Activated CD4-positive, alpha-beta memory T cell treated with anti-CD3 and anti-CD28 coated beads for 36 hours (primary cell): ENCODE measurements around the gene GNAZ. TPM values are rescaled to one million over a fixed set of nuclear protein-coding genes. Genes with fewer than 3 reads are reported as not detected.

Experiments used
- CTCF ChIA-PET: fragments of 350-600 bp; sonication (Branson Sonifier 250); formaldehyde crosslinking; loops from one replicate; lab custom pipeline; 2021; ENCODE audit warnings: antibody characterized with exemption, inconsistent platforms; lab: Charles Lee
- POLR2A ChIA-PET: fragments of 350-600 bp; sonication (Branson Sonifier 250); formaldehyde crosslinking; loops from one replicate; lab custom pipeline; 2021; ENCODE audit warnings: antibody characterized with exemption; lab: Charles Lee
- DNase-seq: peaks from one replicate; pipeline ENCODE4 v3.0.0-alpha.2; 2020
- H3K27ac Mint-ChIP-seq: one replicate; pipeline ENCODE4 v1.8.0; 2021; ENCODE audit warnings: mixed read lengths
- H3K27me3 Mint-ChIP-seq: one replicate; pipeline ENCODE4 v1.8.0; 2021; ENCODE audit warnings: mixed read lengths
- H3K36me3 Mint-ChIP-seq: one replicate; pipeline ENCODE4 v1.8.0; 2021; ENCODE audit warnings: mixed read lengths
- H3K4me1 Mint-ChIP-seq: one replicate; pipeline ENCODE4 v1.8.0; 2021; ENCODE audit warnings: low read depth, mixed read lengths
- H3K4me3 Mint-ChIP-seq: one replicate; pipeline ENCODE4 v1.8.0; 2021; ENCODE audit warnings: mild to moderate bottlenecking, mixed read lengths
- H3K9me3 Mint-ChIP-seq: one replicate; pipeline ENCODE4 v1.8.0; 2021; ENCODE audit warnings: mixed read lengths
- intact Hi-C: fragments of 100-400 bp; cut with micrococcal nuclease; formaldehyde crosslinking; loops from one replicate; pipeline ENCODE4 v1.15.1; 2023
- total RNA-seq, 2 experiments: library from RNA; stranded (reverse); gene quantifications; one replicate each; pipeline ENCODE4 v1.2.3, GENCODE V29; 2021

The GNAZ gene
- total RNA-seq, 2 experiments from 2014 or later, result 1.6 to 2.2 TPM

- ChIA-PET POLR2A (no interaction called here), CTCF (interaction anchor here (1.1 to 1.9 kb wide), 5 partner anchors 9 to 384 kb away, joined by 3 to 13 read pairs (median 6); no protein-coding TSS in a partner anchor)
- peak overlapping the region; percentile 92 for H3K27ac Mint-ChIP-seq
- DNase-seq, result no peak
- H3K9me3 Mint-ChIP-seq, result no peaks in the 10 kb centered on the region
- H3K4me1 Mint-ChIP-seq, result peaks cover 43% of the 10 kb centered on the region
- H3K27me3 Mint-ChIP-seq, result no peaks in the 10 kb centered on the region
- no peak overlapping the region for H3K4me3 Mint-ChIP-seq
- no peaks in the 10 kb centered on the region for H3K36me3 Mint-ChIP-seq
- intact Hi-C loops, result no loop called here
These were observed 67.1 kb downstream of the GNAZ start for GRCh38 chr22:23137468-23137867.

- ChIA-PET POLR2A (no interaction called here), CTCF (interaction anchor here (0.8 to 1.9 kb wide), 6 partner anchors 10 to 183 kb away, joined by 3 to 13 read pairs (median 6); no protein-coding TSS in a partner anchor)
- no peaks in the 10 kb centered on the region for H3K27me3 Mint-ChIP-seq
- no peaks in the 10 kb centered on the region for H3K36me3 Mint-ChIP-seq
- DNase-seq, result peak; percentile 61
- no peaks in the 10 kb centered on the region for H3K9me3 Mint-ChIP-seq
- H3K4me3 Mint-ChIP-seq, result no peak overlapping the region
- H3K27ac Mint-ChIP-seq, result peak overlapping the region; percentile 92
- intact Hi-C loops, result no loop called here
- peaks cover 48% of the 10 kb centered on the region for H3K4me1 Mint-ChIP-seq
These were observed 67.7 kb downstream of the GNAZ start for GRCh38 chr22:23137905-23138561.

DNA sequence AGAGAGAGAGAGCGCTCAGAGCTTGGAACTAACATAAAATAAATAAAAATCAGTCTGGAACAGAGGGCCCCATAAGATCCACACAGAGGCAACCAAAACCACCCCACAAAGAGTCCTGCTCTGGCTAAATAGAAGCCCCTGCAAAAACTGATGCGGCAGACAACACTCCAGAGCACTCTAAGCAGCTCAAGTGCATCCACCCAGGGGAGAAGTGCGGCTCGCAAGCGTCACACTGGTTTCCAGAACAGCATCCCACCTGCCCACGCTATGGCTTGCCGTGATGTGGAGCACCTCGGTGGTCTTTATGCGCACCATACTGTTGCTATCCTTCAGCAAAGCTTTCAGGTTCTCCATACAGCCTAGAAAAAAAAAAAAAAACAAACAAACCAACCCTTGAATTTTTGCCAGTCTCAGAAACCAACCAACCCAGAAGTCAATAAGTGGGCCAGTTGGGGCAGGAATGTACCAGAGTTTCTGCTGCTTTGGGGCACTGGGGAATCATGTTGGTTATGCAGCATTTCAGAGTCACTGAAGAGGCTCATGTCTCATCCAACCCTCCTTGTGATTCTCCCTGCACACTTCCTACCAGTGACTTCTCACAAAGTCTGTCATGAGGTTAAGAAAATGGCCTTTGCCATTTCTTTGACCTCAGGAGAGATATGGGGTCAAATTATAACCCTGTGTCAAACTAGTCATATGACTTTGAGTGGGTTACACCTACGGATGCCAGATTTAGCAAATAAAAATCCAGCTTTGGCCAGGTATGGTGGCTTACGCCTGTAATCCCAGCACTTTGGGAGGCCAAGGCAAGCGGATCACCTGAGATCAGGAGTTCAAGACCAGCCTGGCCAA, 68.5 kb downstream of the GNAZ start:
- intact Hi-C loops, result no loop called here
- Mint-ChIP-seq H3K27me3 (no peaks in the 10 kb centered on the region), H3K36me3 (no peaks in the 10 kb centered on the region), H3K9me3 (no peaks in the 10 kb centered on the region), H3K4me1 (peaks cover 52% of the 10 kb centered on the region), H3K4me3 (no peak overlapping the region), H3K27ac (peak overlapping the region; percentile 92)
- ChIA-PET CTCF (interaction anchor here (0.8 to 3.4 kb wide), 6 partner anchors 10 to 184 kb away, joined by 3 to 17 read pairs (median 6); no protein-coding TSS in a partner anchor), POLR2A (no interaction called here)
- no peak for DNase-seq

GRCh38 chr22:23140385-23140784, 70.1 kb downstream of the GNAZ start:
- ChIA-PET CTCF (interaction anchor here (0.7 to 3.4 kb wide), 4 partner anchors 39 to 184 kb away, joined by 3 to 17 read pairs (median 4); no protein-coding TSS in a partner anchor), POLR2A (no interaction called here)
- Mint-ChIP-seq H3K9me3 (no peaks in the 10 kb centered on the region), H3K27ac (no peak overlapping the region), H3K4me3 (no peak overlapping the region), H3K4me1 (peaks cover 64% of the 10 kb centered on the region), H3K36me3 (no peaks in the 10 kb centered on the region), H3K27me3 (no peaks in the 10 kb centered on the region)
- no peak for DNase-seq
- intact Hi-C loops, result no loop called here

DNA sequence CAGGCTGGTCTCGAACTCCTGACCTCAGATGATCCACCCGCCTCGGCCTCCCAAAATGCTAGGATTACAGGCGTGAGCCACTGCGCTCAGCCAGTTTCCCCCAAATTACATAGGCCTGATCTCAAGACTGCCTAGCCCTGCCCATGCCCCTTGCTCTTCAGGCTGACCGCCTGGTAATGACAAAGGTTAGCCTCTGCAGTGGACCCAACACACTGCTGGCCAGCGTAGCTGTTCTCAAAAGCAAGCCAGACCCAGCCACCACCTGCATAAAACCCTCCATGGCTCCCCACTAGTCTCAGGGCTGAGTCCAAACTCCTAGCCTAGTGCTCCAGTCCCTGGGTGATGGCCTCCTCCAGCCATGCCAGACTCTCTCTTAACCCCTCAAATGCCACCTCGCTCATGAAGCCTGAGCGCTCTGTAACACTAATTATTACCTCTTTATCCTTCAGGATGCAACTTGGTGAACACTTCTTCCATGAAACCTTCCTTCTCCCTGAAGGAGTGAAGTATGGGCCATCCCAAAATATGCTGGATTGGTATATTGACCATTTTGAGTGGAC, 72.3 kb downstream of the GNAZ start:
- no peaks in the 10 kb centered on the region for H3K27me3 Mint-ChIP-seq
- peaks cover 54% of the 10 kb centered on the region for H3K4me1 Mint-ChIP-seq
- ChIA-PET POLR2A (interaction anchor here (0.7 kb wide), 1 partner anchor 754 kb away, joined by 3 read pairs; no protein-coding TSS in a partner anchor), CTCF (interaction anchor here (0.5 to 3.4 kb wide), 3 partner anchors 14 to 183 kb away, joined by 3 to 17 read pairs (median 5); no protein-coding TSS in a partner anchor)
- intact Hi-C loops, result loop anchor here (1.0 to 2.0 kb wide), 2 partner anchors 38 to 130 kb away; partner anchors contain the start of gene BCR
- peak overlapping the region; percentile 86 for H3K27ac Mint-ChIP-seq
- no peaks in the 10 kb centered on the region for H3K9me3 Mint-ChIP-seq
- no peak for DNase-seq
- peak overlapping the region; percentile 62 for H3K4me3 Mint-ChIP-seq
- H3K36me3 Mint-ChIP-seq, result no peaks in the 10 kb centered on the region

DNA sequence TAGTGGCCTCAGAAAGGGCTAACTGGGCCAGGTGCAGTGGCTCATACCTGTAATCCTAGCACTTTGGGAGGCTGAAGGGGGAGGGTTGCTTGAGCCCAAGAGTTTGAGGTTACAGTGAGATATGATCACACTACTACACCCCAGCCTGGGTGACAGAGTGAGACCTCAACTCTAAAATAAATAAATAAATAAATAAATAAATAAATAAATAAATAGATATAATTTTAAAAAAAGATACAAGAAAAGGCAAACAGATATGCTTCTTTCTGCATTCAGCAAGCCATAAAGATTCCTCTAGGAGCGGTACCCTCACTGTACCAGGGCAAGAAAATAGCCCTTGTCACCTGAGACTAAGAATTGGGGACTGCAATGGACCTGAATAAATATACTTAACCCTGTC, 72.8 kb downstream of the GNAZ start:
- H3K27me3 Mint-ChIP-seq, result no peaks in the 10 kb centered on the region
- ChIA-PET CTCF (no interaction called here), POLR2A (no interaction called here)

GRCh38 chr22:23144432-23144831, 74.1 kb downstream of the GNAZ start:
- no peaks in the 10 kb centered on the region for H3K27me3 Mint-ChIP-seq
- H3K9me3 Mint-ChIP-seq, result no peaks in the 10 kb centered on the region
- POLR2A ChIA-PET, result interaction anchor here (2.4 kb wide), 1 partner anchor 10 kb away, joined by 6 read pairs; no protein-coding TSS in a partner anchor
- peaks cover 40% of the 10 kb centered on the region for H3K4me1 Mint-ChIP-seq
- intact Hi-C loops, result no loop called here
- H3K27ac Mint-ChIP-seq, result peak overlapping the region; percentile 6
- CTCF ChIA-PET, result interaction anchor here (0.9 to 1.0 kb wide), 2 partner anchors 75 to 750 kb away, joined by 3 to 4 read pairs; partner anchors contain the start of gene MIF
- DNase-seq, result no peak
- no peaks in the 10 kb centered on the region for H3K36me3 Mint-ChIP-seq
- peak overlapping the region; percentile 66 for H3K4me3 Mint-ChIP-seq

More for the DNA sequence above, 72.8 kb downstream of the GNAZ start:
- Mint-ChIP-seq H3K4me1 (peaks cover 50% of the 10 kb centered on the region), H3K9me3 (no peaks in the 10 kb centered on the region), H3K27ac (peak overlapping the region; percentile 86), H3K36me3 (no peaks in the 10 kb centered on the region), H3K4me3 (no peak overlapping the region)
- DNase-seq, result no peak
- intact Hi-C loops, result loop anchor here (2.0 kb wide), 1 partner anchor 38 kb away; the partner anchor contains the start of gene BCR

DNA sequence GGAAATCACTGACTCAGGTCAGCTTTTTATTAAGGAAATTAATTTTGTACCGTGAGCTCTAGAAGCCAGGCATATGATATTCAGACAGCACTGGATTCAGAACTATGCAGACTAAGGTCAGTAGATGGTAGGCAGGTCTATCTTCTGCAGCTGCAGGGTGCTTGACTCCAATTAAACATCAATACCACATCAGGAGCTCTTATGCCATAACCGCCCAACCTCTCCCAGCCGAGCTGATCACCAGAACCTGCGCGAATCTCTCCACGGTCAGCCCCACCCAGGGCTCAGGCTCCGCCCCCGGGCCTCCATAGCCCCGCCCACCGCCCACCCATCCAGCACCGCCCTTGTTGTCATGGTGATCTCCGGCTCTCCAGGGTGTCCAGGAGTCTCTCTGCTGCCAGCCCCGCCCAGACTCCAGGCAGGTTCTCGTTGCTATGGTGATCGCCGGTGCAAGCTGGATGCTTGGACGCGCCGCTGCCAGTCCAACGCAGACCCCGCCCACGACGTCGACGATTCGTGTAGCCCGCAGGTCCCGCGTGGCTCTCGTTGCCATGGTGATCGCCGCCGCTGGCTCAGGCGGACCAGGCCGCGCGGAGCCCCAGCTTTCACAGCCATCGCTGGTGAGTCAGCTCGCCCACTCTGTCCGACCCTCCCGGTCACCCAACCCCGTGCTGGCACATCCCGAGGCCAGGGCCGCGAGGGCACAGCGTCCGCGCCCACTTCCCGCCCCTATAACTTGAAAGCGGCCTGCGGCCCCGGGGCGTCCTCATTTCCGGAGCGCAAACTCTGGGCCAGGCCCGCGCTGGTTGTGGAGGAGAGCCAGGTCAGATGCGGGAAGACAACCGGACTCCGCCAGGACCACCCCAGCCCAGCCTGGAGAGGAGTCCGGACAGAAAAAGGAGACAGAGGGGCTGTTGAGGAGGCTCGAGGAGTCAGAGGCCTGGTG, 74.9 kb downstream of the GNAZ start, which contains the start of gene RAB36:
TSS of gene RAB36 (plus strand) at position 546 of the 946 bp plus-strand sequence. CDS start 1,140 bp downstream, outside the sequence.
- CTCF ChIA-PET, result interaction anchor here (0.6 to 0.9 kb wide), 2 partner anchors 76 to 145 kb away, joined by 3 to 4 read pairs; no protein-coding TSS in a partner anchor
- peak; percentile 91 for DNase-seq
- no peaks in the 10 kb centered on the region for H3K27me3 Mint-ChIP-seq
- H3K27ac Mint-ChIP-seq, result peak within 1 kb of the TSS; percentile 54
- H3K36me3 Mint-ChIP-seq, result no peaks in the 10 kb centered on the region
- no peaks in the 10 kb centered on the region for H3K9me3 Mint-ChIP-seq
- peaks cover 36% of the 10 kb centered on the region for H3K4me1 Mint-ChIP-seq
- peak within 1 kb of the TSS; percentile 66 for H3K4me3 Mint-ChIP-seq
- intact Hi-C loops, result no loop called here
- POLR2A ChIA-PET, result interaction anchor here (1.1 to 2.4 kb wide), 2 partner anchors 9 to 36 kb away, joined by 3 to 6 read pairs; no protein-coding TSS in a partner anchor

DNA sequence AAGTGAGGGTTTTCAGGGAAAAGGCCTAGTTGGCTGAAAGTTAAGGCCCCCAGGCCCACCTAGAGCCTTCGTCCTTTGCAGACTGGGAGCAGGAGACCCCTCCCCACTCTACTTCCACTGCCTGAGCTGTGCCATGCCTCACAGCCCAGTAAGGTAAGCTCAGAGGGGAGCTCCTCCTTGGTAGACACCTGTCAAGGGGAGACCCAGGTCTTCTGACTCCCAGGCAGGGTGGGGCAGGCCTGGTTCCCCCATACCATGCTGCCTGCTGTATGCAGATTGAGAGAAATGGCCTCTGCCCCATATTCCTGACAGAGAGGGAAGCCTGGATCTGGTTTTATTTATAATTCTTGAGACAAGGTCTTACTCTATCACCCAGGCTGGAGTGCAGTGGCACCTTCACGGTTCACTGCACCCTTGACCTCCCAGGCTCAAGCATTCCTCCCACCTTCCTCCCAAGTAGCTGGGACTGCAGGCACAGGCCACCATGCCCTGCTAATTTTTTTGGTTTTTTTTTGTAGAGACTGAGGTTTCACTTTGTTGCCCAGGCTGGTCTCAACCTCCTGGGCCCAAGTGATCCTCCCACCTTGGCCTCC, 75.7 kb downstream of the GNAZ start:
- Mint-ChIP-seq H3K36me3 (no peaks in the 10 kb centered on the region), H3K27me3 (no peaks in the 10 kb centered on the region), H3K4me3 (peak overlapping the region; percentile 66), H3K4me1 (peaks cover 32% of the 10 kb centered on the region), H3K27ac (no peak overlapping the region), H3K9me3 (no peaks in the 10 kb centered on the region)
- intact Hi-C loops, result no loop called here
- POLR2A ChIA-PET, result interaction anchor here (1.1 to 2.4 kb wide), 2 partner anchors 8 to 35 kb away, joined by 3 to 6 read pairs; no protein-coding TSS in a partner anchor
- no peak for DNase-seq
- CTCF ChIA-PET, result interaction anchor here (1.3 to 1.5 kb wide), 2 partner anchors 31 to 136 kb away, joined by 5 to 7 read pairs; no protein-coding TSS in a partner anchor

DNA sequence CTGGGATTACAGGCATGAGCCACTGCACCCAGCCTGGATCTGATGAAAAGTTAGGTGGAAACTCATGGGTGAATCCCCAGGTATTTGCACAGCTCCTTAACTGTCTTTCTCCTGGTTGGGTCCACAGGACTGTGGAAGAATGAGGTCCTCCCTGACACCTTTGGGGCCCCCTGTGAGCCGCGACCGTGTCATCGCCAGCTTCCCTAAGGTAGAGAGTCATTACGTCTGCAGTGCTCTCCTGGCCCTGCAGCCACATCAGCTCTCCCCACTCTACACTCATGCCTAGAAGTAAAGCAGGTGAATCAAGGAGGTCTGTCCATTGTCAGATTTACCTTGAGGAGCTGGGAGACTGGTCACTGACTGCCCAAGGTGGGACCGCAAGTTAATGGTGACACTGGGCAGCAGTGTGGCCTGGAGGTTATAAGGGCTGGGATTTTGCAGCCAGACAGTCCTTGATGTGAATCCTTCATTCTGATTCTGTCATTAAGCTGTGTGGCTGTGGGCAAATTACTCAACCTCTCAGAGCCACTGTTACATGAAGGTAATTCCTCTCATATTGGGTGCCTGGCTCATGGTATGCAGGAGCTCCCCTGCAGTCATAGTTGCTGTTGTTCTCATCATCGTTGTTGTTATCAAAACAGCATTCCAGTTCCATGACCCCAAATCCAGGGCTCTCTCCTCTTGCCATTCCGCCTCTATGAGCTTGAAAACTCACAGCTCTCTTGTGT, 76.3 kb downstream of the GNAZ start:
- peaks cover 28% of the 10 kb centered on the region for H3K4me1 Mint-ChIP-seq
- intact Hi-C loops, result no loop called here
- DNase-seq, result no peak
- H3K27ac Mint-ChIP-seq, result no peak overlapping the region
- H3K36me3 Mint-ChIP-seq, result no peaks in the 10 kb centered on the region
- POLR2A ChIA-PET, result no interaction called here
- no peaks in the 10 kb centered on the region for H3K9me3 Mint-ChIP-seq
- H3K27me3 Mint-ChIP-seq, result no peaks in the 10 kb centered on the region
- no peak overlapping the region for H3K4me3 Mint-ChIP-seq
- CTCF ChIA-PET, result interaction anchor here (1.2 to 1.5 kb wide), 4 partner anchors 30 to 187 kb away, joined by 3 to 7 read pairs (median 5); no protein-coding TSS in a partner anchor
